Smooth muscle cell (in vitro differentiated cells): ENCODE data around the gene JOSD1. TPM values are rescaled to one million over a fixed set of nuclear protein-coding genes. Genes with fewer than 3 reads are reported as not detected.

Experiments used
- DNase-seq: peaks from one replicate; lab custom pipeline; 2025; ENCODE audit not compliant: unreplicated experiment; lab: John Stamatoyannopoulos, UW
- H2AFZ ChIP-seq: fragments of 200-600 bp; sonication (generic); 2 replicates; pipeline ENCODE4 v1.6.0; 2016; ENCODE audit warnings: antibody characterized with exemption, low read depth, mild to moderate bottlenecking
- H3F3A ChIP-seq: fragments of 200-600 bp; sonication (generic); 2 replicates; pipeline ENCODE4 v1.6.0; 2017; ENCODE audit warnings: antibody characterized with exemption, low read depth
- H3K27ac ChIP-seq: fragments of 200-600 bp; sonication (generic); 2 replicates; pipeline ENCODE4 v1.5.1; 2016; ENCODE audit warnings: low read depth, mild to moderate bottlenecking
- H3K27me3 ChIP-seq: fragments of 200-600 bp; sonication (generic); 2 replicates; pipeline ENCODE4 v1.6.1; 2016; ENCODE audit warnings: low read depth, mild to moderate bottlenecking
- H3K36me3 ChIP-seq: fragments of 200-600 bp; sonication (generic); 2 replicates; pipeline ENCODE4 v1.5.1; 2016; ENCODE audit warnings: low read depth
- H3K4me1 ChIP-seq: fragments of 200-600 bp; sonication (generic); 2 replicates; pipeline ENCODE4 v1.5.1; 2016; ENCODE audit warnings: low read depth
- H3K4me2 ChIP-seq: fragments of 200-600 bp; sonication (generic); 2 replicates; pipeline ENCODE4 v1.6.0; 2016; ENCODE audit warnings: mild to moderate bottlenecking
- H3K4me3 ChIP-seq: fragments of 200-600 bp; sonication (generic); 2 replicates; pipeline ENCODE4 v1.5.1; 2016; ENCODE audit warnings: mild to moderate bottlenecking
- H3K79me2 ChIP-seq: fragments of 200-600 bp; sonication (generic); 2 replicates; pipeline ENCODE4 v1.6.0; 2016; ENCODE audit warnings: low read depth, mild to moderate bottlenecking
- H3K9ac ChIP-seq: fragments of 200-600 bp; sonication (generic); 2 replicates; pipeline ENCODE4 v1.6.0; 2016; ENCODE audit warnings: low read depth
- H3K9me3 ChIP-seq: fragments of 200-600 bp; sonication (generic); replicated peaks from 2 replicates; pipeline ENCODE4 v1.5.1; 2016; ENCODE audit warnings: low read depth
- H4K20me1 ChIP-seq: fragments of 200-600 bp; sonication (generic); 2 replicates; pipeline ENCODE4 v1.6.0; 2016; ENCODE audit warnings: low read depth
- WGBS: methylation state at CpG from one replicate; pipeline ENCODE4 v1.1.7; 2016; ENCODE audit warnings: low lambda C conversion rate; 5-methylcytosine and 5-hydroxymethylcytosine counted together
- polyA plus RNA-seq: library from polyadenylated mRNA; unstranded; fragments of >200 nt; fragmentation: Nextera tagmentation; extraction: Ambion mirVana; gene quantifications from 2 replicates; pipeline ENCODE4 v1.2.1, GENCODE V29; 2016
- total RNA-seq: library from RNA; depleted of rRNA; stranded (reverse); fragments of >200 nt; gene quantifications from 2 replicates; pipeline ENCODE4 v1.2.3, GENCODE V29; 2014
- TF ChIP-seq, protein P1 (sequence below): fragments of 200-600 bp; sonication (generic); IDR thresholded peaks from 2 replicates; pipeline ENCODE4 v1.5.1; 2017; ENCODE audit warnings: borderline replicate concordance, mild to moderate bottlenecking, antibody characterized with exemption; ENCODE audit not compliant: insufficient read depth, poor library complexity, severe bottlenecking

Gene JOSD1
- total and polyA plus RNA-seq, 2 experiments from 2014 or later: 6.2 to 38.9 TPM

DNA sequence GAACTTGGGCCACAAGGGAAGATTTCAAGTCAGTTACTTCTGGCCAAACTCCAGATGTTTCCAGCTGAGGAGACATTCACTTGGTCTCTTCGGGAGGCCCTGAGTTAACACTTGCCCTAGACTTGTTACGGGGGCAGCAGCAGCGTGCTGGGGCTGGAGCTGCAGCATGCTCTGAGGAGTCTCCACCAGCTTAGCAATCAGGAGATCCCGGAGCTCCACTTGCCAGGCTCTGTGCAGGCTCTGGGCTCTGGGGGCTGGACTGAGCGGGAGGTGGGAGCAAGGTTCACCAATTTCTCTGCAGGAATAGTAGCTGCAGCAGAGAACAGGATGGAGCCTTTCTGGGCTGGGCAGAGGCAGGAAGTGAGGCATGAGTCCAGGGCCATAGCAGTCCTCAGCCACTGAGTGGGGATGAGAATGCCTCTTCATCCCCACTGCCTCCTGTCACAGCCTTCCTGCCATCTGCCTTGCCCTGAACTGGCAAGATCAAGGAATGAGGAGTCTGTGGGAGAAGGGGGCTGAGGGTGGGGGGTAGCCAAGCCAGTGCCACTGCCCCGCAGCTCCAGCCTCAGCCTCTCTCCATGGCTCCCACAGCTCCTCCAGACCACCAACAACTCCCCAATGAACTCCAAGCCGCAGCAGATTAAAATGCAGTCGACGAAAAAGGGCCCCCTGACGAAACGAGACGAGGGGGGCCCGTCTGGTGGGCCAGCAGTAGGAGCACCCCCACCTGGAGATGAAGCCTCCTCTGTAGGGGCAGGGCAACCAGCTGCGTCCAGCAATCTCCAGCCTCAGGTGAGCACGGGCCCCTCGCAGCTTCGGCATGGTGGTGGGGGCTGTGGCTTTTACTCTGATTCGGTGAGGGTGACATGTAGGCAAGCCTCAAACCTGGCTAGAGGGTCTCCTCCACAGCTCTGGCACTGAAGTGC, 28.4 kb upstream of the JOSD1 start:
- WGBS: 98% methylated on average over 18 of the region's 18 CpGs
- TF ChIP-seq, protein P1, sequence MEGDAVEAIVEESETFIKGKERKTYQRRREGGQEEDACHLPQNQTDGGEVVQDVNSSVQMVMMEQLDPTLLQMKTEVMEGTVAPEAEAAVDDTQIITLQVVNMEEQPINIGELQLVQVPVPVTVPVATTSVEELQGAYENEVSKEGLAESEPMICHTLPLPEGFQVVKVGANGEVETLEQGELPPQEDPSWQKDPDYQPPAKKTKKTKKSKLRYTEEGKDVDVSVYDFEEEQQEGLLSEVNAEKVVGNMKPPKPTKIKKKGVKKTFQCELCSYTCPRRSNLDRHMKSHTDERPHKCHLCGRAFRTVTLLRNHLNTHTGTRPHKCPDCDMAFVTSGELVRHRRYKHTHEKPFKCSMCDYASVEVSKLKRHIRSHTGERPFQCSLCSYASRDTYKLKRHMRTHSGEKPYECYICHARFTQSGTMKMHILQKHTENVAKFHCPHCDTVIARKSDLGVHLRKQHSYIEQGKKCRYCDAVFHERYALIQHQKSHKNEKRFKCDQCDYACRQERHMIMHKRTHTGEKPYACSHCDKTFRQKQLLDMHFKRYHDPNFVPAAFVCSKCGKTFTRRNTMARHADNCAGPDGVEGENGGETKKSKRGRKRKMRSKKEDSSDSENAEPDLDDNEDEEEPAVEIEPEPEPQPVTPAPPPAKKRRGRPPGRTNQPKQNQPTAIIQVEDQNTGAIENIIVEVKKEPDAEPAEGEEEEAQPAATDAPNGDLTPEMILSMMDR: no peak
- peaks cover 5% of the 10 kb centered on the region for H3K36me3 ChIP-seq

DNA sequence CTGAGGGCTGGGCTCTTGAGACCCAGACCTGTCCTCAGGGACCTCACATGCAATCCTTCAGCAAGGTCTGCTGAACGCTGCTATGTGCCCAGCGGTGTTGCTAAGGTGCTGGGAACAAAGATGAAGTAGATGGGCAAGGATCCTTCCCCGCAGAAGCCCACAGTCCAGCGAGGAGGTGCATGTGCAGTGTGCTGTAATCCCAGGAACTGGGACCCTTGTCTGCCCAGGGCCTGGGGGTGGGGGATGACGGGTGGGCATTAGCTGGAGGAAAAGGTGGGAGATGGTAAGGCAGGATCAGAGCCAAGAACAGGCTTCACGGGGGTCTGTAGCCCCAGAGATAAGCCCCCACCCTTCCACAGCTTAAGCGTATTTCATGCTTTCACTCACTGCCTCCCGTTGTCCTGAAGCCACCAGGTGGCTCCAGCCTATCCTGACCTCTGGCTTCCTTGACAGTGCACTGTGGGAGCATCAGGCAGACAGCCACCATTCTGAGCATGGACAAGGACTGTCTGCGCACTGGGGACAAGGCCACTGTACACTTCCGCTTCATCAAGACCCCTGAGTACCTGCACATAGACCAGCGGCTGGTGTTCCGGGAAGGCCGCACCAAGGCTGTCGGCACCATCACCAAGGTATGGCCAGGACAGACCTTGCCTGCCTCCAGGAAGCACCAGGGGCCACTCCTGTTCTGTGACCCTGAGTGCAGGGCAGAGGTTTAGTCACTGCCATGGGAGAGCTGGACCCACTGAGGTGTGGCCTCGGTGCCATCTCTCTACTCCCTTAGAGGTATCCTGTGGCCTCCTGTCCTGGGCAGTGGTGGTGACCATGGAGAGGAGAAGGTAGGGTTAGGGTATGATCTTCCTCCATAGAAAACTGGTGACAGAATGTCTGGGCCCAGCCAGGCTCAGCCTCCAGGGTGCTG, 27.0 kb upstream of the JOSD1 start:
- Histone ChIP-seq H3F3A (no peaks in the 10 kb centered on the region), H3K9ac (no peak overlapping the region), H3K79me2 (no peaks in the 10 kb centered on the region), H3K9me3 (no peaks in the 10 kb centered on the region), H3K4me2 (no peak overlapping the region), H4K20me1 (no peaks in the 10 kb centered on the region), H3K27me3 (no peaks in the 10 kb centered on the region), H3K27ac (no peak overlapping the region), H2AFZ (no peak overlapping the region), H3K36me3 (peaks cover 5% of the 10 kb centered on the region), H3K4me1 (no peaks in the 10 kb centered on the region), H3K4me3 (no peak overlapping the region)
- DNase-seq: no peak
- TF ChIP-seq, protein P1: no peak
- 96% methylated on average over 15 of the region's 15 CpGs for WGBS

More for the DNA sequence above, 28.4 kb upstream of the JOSD1 start:
- no peak overlapping the region for H3K4me3 ChIP-seq
- H3K27ac ChIP-seq: no peak overlapping the region
- no peak overlapping the region for H3K4me2 ChIP-seq
- H3K79me2 ChIP-seq: no peaks in the 10 kb centered on the region
- DNase-seq: no peak
- no peaks in the 10 kb centered on the region for H3K9me3 ChIP-seq
- H3K27me3 ChIP-seq: no peaks in the 10 kb centered on the region
- no peaks in the 10 kb centered on the region for H3F3A ChIP-seq
- no peaks in the 10 kb centered on the region for H3K4me1 ChIP-seq
- no peak overlapping the region for H3K9ac ChIP-seq
- no peak overlapping the region for H2AFZ ChIP-seq
- H4K20me1 ChIP-seq: peaks cover 7% of the 10 kb centered on the region

DNA sequence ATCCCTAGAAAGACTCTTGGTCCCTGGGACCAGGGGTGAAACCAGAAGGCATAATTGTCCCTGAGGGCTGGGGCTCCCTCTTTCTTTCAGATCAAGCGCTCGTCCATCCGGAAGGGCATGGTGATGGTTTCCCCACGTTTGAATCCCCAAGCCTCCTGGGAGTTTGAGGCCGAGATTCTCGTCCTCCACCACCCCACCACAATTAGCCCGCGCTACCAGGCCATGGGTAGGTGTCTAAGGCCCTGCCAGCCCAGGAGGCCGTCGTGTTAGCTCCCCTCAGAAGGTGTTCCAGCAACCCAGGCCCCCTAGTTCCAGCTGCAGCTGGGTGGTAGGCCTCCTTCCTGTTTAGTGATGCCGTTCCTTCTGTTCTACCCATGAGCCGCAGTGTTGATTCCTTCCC, 26.4 kb upstream of the JOSD1 start:
- Histone ChIP-seq H3K4me3 (no peak overlapping the region), H3K9me3 (no peaks in the 10 kb centered on the region), H3K36me3 (peaks cover 5% of the 10 kb centered on the region), H3K79me2 (no peaks in the 10 kb centered on the region), H2AFZ (no peak overlapping the region), H3K27ac (no peak overlapping the region), H3K4me2 (no peak overlapping the region), H3K9ac (no peak overlapping the region), H3K4me1 (no peaks in the 10 kb centered on the region), H4K20me1 (no peaks in the 10 kb centered on the region), H3K27me3 (no peaks in the 10 kb centered on the region), H3F3A (no peaks in the 10 kb centered on the region)
- WGBS: 97% methylated on average over 12 of the region's 12 CpGs
- DNase-seq: no peak
- TF ChIP-seq, protein P1: no peak
